HepG2 (cell line): Measurements from ENCODE around the gene BLCAP. TPM values are rescaled to one million over a fixed set of nuclear protein-coding genes. Genes with fewer than 3 reads are reported as not detected.

Experiments
- AHR ChIP-seq: IDR thresholded peaks from 2 replicates; pipeline ENCODE4 v1.6.1; 2018; ENCODE audit warnings: missing genetic modification reagents, missing compliant biosample characterization
- CAMTA2 ChIP-seq: sonication (generic); formaldehyde crosslinking; IDR thresholded peaks from 2 replicates; pipeline ENCODE4 v1.4.0; 2020; ENCODE audit warnings: mild to moderate bottlenecking, missing genetic modification reagents, borderline replicate concordance
- GATAD2A ChIP-seq: IDR thresholded peaks from 2 replicates; pipeline ENCODE4 v1.6.1; 2016
- HBP1 ChIP-seq: IDR thresholded peaks from 2 replicates; pipeline ENCODE4 v1.6.1; 2016; ENCODE audit warnings: low read depth, control low read depth
- KLF13 ChIP-seq: sonication (generic); formaldehyde crosslinking; IDR thresholded peaks from 2 replicates; pipeline ENCODE4 v1.4.0; 2020; ENCODE audit warnings: mild to moderate bottlenecking, missing genetic modification reagents
- LCORL ChIP-seq, 2 experiments: fragments of 450-650 bp in 1 of 2; sonication (generic) in 1 of 2; formaldehyde crosslinking in 1 of 2; IDR thresholded peaks; 2 replicates each; pipeline versions ENCODE4 v1.5.0 to v1.6.1; 2017 to 2020; ENCODE audit warnings: antibody characterized with exemption in 1 of 2, missing genetic modification reagents in 1 of 2
- NR2F6 ChIP-seq, 2 experiments: IDR thresholded peaks; 2 replicates each; pipeline ENCODE4 v1.6.1; 2016; ENCODE audit warnings: antibody characterized with exemption in 1 of 2, mild to moderate bottlenecking in 1 of 2
- PPARG ChIP-seq: conservative IDR thresholded peaks from 2 replicates; pipeline ENCODE4 v1.6.1; 2016; ENCODE audit warnings: missing biosample characterization, missing genetic modification reagents
- RCOR2 ChIP-seq: IDR thresholded peaks from 2 replicates; pipeline ENCODE4 v1.6.1; 2016; ENCODE audit warnings: missing biosample characterization, missing genetic modification reagents
- TEAD3 ChIP-seq: optimal IDR thresholded peaks from 2 replicates; pipeline ENCODE3; 2016; ENCODE audit warnings: borderline replicate concordance
- ZNF430 ChIP-seq: sonication (generic); formaldehyde crosslinking; IDR thresholded peaks from 2 replicates; pipeline ENCODE4 v1.9.0; 2021; ENCODE audit warnings: mild to moderate bottlenecking, missing genetic modification reagents
- ZNF724P ChIP-seq: sonication (generic); formaldehyde crosslinking; IDR thresholded peaks from 2 replicates; pipeline ENCODE4 v1.8.0; 2022; ENCODE audit warnings: missing genetic modification reagents, borderline replicate concordance
- polyA plus RNA-seq, 8 experiments: library from polyadenylated mRNA; depleted of rRNA in 3 of 8; stranded (reverse) in 7 of 8; unstranded in 1 of 8; fragments of >200 nt; fragmentation: Illumina TruSeq in 4 of 8; extraction: Trizol in 4 of 8; gene quantifications; 2 replicates each; pipeline versions ENCODE4 v1.2.1 to v1.2.3, GENCODE V29; 2011 to 2016; ENCODE audit warnings: low read depth in 4 of 8, missing spikeins in 1 of 8, mixed read lengths in 1 of 8; ENCODE audit not compliant: insufficient read depth in 1 of 8
- total RNA-seq, 5 experiments: library from RNA; depleted of rRNA; stranded (reverse); fragments of >200 nt; fragmentation: Illumina TruSeq; extraction: Trizol; gene quantifications; 2 replicates each; pipeline ENCODE4 v1.2.3, GENCODE V29; 2016; ENCODE audit warnings: low read depth in 1 of 5
- TF ChIP-seq, protein P1 (sequence below): sonication (generic); formaldehyde crosslinking; IDR thresholded peaks from 2 replicates; pipeline ENCODE4 v1.8.0; 2022; ENCODE audit warnings: mild to moderate bottlenecking, missing genetic modification reagents; ENCODE audit not compliant: insufficient replicate concordance
- TF ChIP-seq, protein P2 (sequence below): sonication (generic); formaldehyde crosslinking; IDR thresholded peaks from 2 replicates; pipeline ENCODE4 v1.4.0; 2020; ENCODE audit warnings: low read depth, missing genetic modification reagents

Gene BLCAP
- total and polyA plus RNA-seq, 2 of the 13 experiments (the other 11 are each of a cell fraction or from before 2014, with no cell fraction given): 52.4 to 86.8 TPM

DNA sequence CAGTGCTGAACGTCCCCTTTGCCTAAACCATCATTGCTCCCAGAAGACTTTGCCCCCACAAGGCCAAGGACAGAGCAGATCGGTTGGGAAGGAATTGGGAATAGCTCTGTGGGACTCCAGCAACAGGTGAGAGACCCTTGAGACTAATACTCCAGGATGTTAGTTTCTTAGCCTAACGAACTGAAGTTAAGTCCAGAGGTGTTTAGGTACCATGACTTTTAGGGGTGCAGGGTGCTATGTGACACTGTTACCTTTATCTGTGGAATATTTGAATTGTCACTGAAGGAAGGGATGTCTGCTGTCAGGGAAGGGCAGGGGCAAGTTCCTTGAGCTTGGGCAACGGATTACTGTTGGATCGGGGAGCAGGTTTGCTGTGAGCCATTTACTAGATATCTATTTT, 1.9 kb downstream of the BLCAP start (continued):
- TF ChIP-seq CAMTA2 (CRISPR knock-in tag) (0 out of 2 replicates have a peak, but pooled peaks have one; percentile 10), ZNF430 (CRISPR knock-in tag) (0 out of 2 replicates have a peak, but pooled peaks have one; percentile 8), HBP1 (CRISPR knock-in tag) (no peak), RCOR2 (CRISPR knock-in tag) (0 out of 2 replicates have a peak, but pooled peaks have one; percentile 35), TEAD3 (CRISPR knock-in tag) (peak; percentile 22), ZNF724P (CRISPR knock-in tag) (0 out of 2 replicates have a peak, but pooled peaks have one; percentile 26), KLF13 (CRISPR knock-in tag) (no peak), PPARG (0 out of 2 replicates have a peak, but pooled peaks have one; percentile 10), GATAD2A (CRISPR knock-in tag) (0 out of 2 replicates have a peak, but pooled peaks have one; percentile 23), AHR (CRISPR knock-in tag) (no peak), LCORL (IDR thresholded peaks at IDR 0.05) (no peak), LCORL (CRISPR knock-in tag; IDR thresholded peaks at IDR 0.05) (0 out of 2 replicates have a peak, but pooled peaks have one; percentile 46), NR2F6 (IDR thresholded peaks at IDR 0.05) (no peak; the same call in 1 of the 2 replicates), NR2F6 (CRISPR knock-in tag; IDR thresholded peaks at IDR 0.05) (peak; percentile 31; the same call in 1 of the 2 replicates)
- TF ChIP-seq, protein P1, sequence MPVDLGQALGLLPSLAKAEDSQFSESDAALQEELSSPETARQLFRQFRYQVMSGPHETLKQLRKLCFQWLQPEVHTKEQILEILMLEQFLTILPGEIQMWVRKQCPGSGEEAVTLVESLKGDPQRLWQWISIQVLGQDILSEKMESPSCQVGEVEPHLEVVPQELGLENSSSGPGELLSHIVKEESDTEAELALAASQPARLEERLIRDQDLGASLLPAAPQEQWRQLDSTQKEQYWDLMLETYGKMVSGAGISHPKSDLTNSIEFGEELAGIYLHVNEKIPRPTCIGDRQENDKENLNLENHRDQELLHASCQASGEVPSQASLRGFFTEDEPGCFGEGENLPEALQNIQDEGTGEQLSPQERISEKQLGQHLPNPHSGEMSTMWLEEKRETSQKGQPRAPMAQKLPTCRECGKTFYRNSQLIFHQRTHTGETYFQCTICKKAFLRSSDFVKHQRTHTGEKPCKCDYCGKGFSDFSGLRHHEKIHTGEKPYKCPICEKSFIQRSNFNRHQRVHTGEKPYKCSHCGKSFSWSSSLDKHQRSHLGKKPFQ: no peak
- TF ChIP-seq, protein P2, sequence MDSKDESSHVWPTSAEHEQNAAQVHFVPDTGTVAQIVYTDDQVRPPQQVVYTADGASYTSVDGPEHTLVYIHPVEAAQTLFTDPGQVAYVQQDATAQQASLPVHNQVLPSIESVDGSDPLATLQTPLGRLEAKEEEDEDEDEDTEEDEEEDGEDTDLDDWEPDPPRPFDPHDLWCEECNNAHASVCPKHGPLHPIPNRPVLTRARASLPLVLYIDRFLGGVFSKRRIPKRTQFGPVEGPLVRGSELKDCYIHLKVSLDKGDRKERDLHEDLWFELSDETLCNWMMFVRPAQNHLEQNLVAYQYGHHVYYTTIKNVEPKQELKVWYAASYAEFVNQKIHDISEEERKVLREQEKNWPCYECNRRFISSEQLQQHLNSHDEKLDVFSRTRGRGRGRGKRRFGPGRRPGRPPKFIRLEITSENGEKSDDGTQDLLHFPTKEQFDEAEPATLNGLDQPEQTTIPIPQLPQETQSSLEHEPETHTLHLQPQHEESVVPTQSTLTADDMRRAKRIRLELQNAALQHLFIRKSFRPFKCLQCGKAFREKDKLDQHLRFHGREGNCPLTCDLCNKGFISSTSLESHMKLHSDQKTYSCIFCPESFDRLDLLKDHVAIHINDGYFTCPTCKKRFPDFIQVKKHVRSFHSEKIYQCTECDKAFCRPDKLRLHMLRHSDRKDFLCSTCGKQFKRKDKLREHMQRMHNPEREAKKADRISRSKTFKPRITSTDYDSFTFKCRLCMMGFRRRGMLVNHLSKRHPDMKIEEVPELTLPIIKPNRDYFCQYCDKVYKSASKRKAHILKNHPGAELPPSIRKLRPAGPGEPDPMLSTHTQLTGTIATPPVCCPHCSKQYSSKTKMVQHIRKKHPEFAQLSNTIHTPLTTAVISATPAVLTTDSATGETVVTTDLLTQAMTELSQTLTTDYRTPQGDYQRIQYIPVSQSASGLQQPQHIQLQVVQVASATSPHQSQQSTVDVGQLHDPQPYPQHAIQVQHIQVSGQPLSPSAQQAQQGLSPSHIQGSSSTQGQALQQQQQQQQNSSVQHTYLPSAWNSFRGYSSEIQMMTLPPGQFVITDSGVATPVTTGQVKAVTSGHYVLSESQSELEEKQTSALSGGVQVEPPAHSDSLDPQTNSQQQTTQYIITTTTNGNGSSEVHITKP (CRISPR knock-in tag): 0 out of 2 replicates have a peak, but pooled peaks have one; percentile 13
